Body of pancreas (tissue), 4 donors: ENCODE data around the gene DLST. TPM values are rescaled to one million over a fixed set of nuclear protein-coding genes. Genes with fewer than 3 reads are reported as not detected.
A peak's percentile ranks its signal among the peaks of the same experiment; 100 is the strongest.

Experiments used
- ATAC-seq: fragments of 150-250 bp; one replicate; pipeline ENCODE4 v1.9.1; 2016
- DNase-seq, 4 donors: peaks; one replicate each; pipeline ENCODE4 v3.0.0-alpha.2; 2019
- H3K27ac ChIP-seq, 4 donors: fragments of 200-600 bp; sonication (generic); 1 replicate in 3 of 4; 2 replicates in 1 of 4; pipeline versions ENCODE4 v1.5.1 to v1.6.1; 2016 to 2019; ENCODE audit warnings: mild to moderate bottlenecking in 1 of 4, mixed read lengths in 1 of 4, moderate library complexity in 1 of 4
- H3K27me3 ChIP-seq, 2 donors: fragments of 200-600 bp; sonication (generic); one replicate each; pipeline ENCODE4 v1.6.0; 2016; ENCODE audit warnings: mild to moderate bottlenecking in 1 of 2
- H3K36me3 ChIP-seq, 2 donors: fragments of 200-600 bp; sonication (generic); replicated peaks in 1 of 2; 2 replicates each; pipeline ENCODE4 v1.5.1; 2016; ENCODE audit warnings: low read depth in 2 of 2; ENCODE audit not compliant: insufficient read depth in 1 of 2
- H3K4me1 ChIP-seq: fragments of 200-600 bp; sonication (generic); one replicate; pipeline ENCODE4 v1.6.0; 2016
- H3K4me3 ChIP-seq, 2 donors: fragments of 200-600 bp; sonication (generic); 1 replicate in 1 of 2; 2 replicates in 1 of 2; pipeline ENCODE4 v1.5.1; 2016 to 2019
- H3K9me3 ChIP-seq, 3 donors: fragments of 200-600 bp; sonication (generic); 1 replicate in 2 of 3; 2 replicates in 1 of 3; pipeline ENCODE4 v1.5.1; 2016
- CTCF ChIP-seq, 7 experiments: fragments of 450-650 bp in 4 of 7; fragments of 200-600 bp in 3 of 7; sonication (generic) in 3 of 7; IDR thresholded peaks; one replicate each; pipeline ENCODE4 v1.5.1; 2016 to 2019; ENCODE audit warnings: antibody characterized with exemption in 7 of 7
- POLR2A ChIP-seq, 3 donors: fragments of 450-650 bp; IDR thresholded peaks; one replicate each; pipeline ENCODE4 v1.6.1; 2016; ENCODE audit warnings: antibody characterized with exemption in 3 of 3, mild to moderate bottlenecking in 2 of 3
- WGBS, 2 donors: methylation state at CpG; one replicate each; pipeline ENCODE4 v1.1.5; 2017; 5-methylcytosine and 5-hydroxymethylcytosine counted together
- intact Hi-C: fragments of 100-400 bp; cut with DNase I; formaldehyde crosslinking; loops from one replicate; pipeline ENCODE4 v1.15.1; 2023
- total RNA-seq, 2 donors: library from RNA; depleted of rRNA; stranded (reverse); fragments of >200 nt; gene quantifications; one replicate each; pipeline ENCODE4 v1.1.0, GENCODE V29; 2016

DLST gene
- total RNA-seq, 2 donors from 2014 or later = 33.7 to 36.3 TPM

GRCh38 chr14:74906925-74907521 lies 25.3 kb downstream of the DLST start:
- Histone ChIP-seq H3K36me3 (peaks cover 0 to 14% of the 10 kb centered on the region in 2 donors), H3K27me3 (no peaks in the 10 kb centered on the region), H3K9me3 (no peaks in the 10 kb centered on the region), H3K4me3 (no peak overlapping the region), H3K4me1 (peaks cover 7% of the 10 kb centered on the region), H3K27ac (no peak overlapping the region)
- ATAC-seq (no peak), DNase-seq (no peak)
- WGBS, 2 donors = 62 to 81% methylated on average over 2 to 12 of the region's 12 CpGs
- intact Hi-C loops = loop anchor here (5.0 kb wide), 1 partner anchor 45 kb away; no protein-coding TSS in a partner anchor
- TF ChIP-seq POLR2A (IDR thresholded peaks at IDR 0.05) (no peak), CTCF (IDR thresholded peaks at IDR 0.05) (peak in 2 of 7 experiments; percentile 4 to 11)

GRCh38 chr14:74907744-74908143 lies 26.0 kb downstream of the DLST start:
- TF ChIP-seq POLR2A (IDR thresholded peaks at IDR 0.05) (no peak), CTCF (IDR thresholded peaks at IDR 0.05) (no peak)
- H3K9me3 ChIP-seq = no peaks in the 10 kb centered on the region
- WGBS, 2 donors = 37 to 40% methylated on average over 6 of the region's 6 CpGs
- no peaks in the 10 kb centered on the region for H3K27me3 ChIP-seq
- H3K36me3 ChIP-seq = peaks cover 0 to 8% of the 10 kb centered on the region in 2 donors
- no peak for ATAC-seq
- no peak for DNase-seq
- peaks cover 7% of the 10 kb centered on the region for H3K4me1 ChIP-seq
- H3K27ac ChIP-seq = no peak overlapping the region
- no peak overlapping the region for H3K4me3 ChIP-seq
- intact Hi-C loops = loop anchor here (5.0 kb wide), 1 partner anchor 45 kb away; no protein-coding TSS in a partner anchor

GRCh38 chr14:74908861-74909341 lies 27.2 kb downstream of the DLST start:
- intact Hi-C loops = loop anchor here (5.0 kb wide), 1 partner anchor 47 kb away; no protein-coding TSS in a partner anchor
- H3K27me3 ChIP-seq = no peaks in the 10 kb centered on the region
- H3K4me1 ChIP-seq = peaks cover 7% of the 10 kb centered on the region
- 64 to 77% methylated on average over 3 to 9 of the region's 9 CpGs for WGBS, 2 donors
- no peaks in the 10 kb centered on the region for H3K9me3 ChIP-seq
- H3K4me3 ChIP-seq = no peak overlapping the region
- peaks cover 0 to under 1% of the 10 kb centered on the region in 2 donors for H3K36me3 ChIP-seq
- no peak for ATAC-seq
- no peak overlapping the region for H3K27ac ChIP-seq
- DNase-seq = no peak
- no peak for TF ChIP-seq CTCF (IDR thresholded peaks at IDR 0.05)

GRCh38 chr14:74909501-74909900 lies 27.8 kb downstream of the DLST start:
- ATAC-seq (no peak), DNase-seq (no peak)
- TF ChIP-seq POLR2A (IDR thresholded peaks at IDR 0.05) (no peak), CTCF (IDR thresholded peaks at IDR 0.05) (no peak)
- 80 to 86% methylated on average over 10 to 14 of the region's 14 CpGs for WGBS, 2 donors
- Histone ChIP-seq H3K4me3 (no peak overlapping the region), H3K27ac (no peak overlapping the region), H3K27me3 (no peaks in the 10 kb centered on the region), H3K4me1 (peaks cover 7% of the 10 kb centered on the region), H3K9me3 (no peaks in the 10 kb centered on the region), H3K36me3 (no peaks in the 10 kb centered on the region)
- intact Hi-C loops = loop anchor here (5.0 kb wide), 1 partner anchor 47 kb away; no protein-coding TSS in a partner anchor

- Histone ChIP-seq H3K4me1 (peaks cover 7% of the 10 kb centered on the region), H3K9me3 (no peaks in the 10 kb centered on the region), H3K36me3 (no peaks in the 10 kb centered on the region), H3K27me3 (no peaks in the 10 kb centered on the region), H3K27ac (no peak overlapping the region), H3K4me3 (no peak overlapping the region)
- WGBS, 2 donors = 77 to 81% methylated on average over 9 to 10 of the region's 10 CpGs
- intact Hi-C loops = loop anchor here (5.0 kb wide), 1 partner anchor 48 kb away; no protein-coding TSS in a partner anchor
- DNase-seq (no peak), ATAC-seq (no peak)
- no peak for TF ChIP-seq POLR2A (IDR thresholded peaks at IDR 0.05)
- TF ChIP-seq CTCF (IDR thresholded peaks at IDR 0.05) = no peak
Observed at GRCh38 chr14:74909911-74910310, 28.2 kb downstream of the DLST start.
